CD4-positive, alpha-beta T cell treated with Interferon alpha-2 for 1 hour (primary cell): ENCODE data around the gene PCDHGB5.
"Not testable (repeated sequence)": the region's sequence is repeated elsewhere in the genome, so short reads cannot be mapped to it uniquely, and the experiment has no call there.

Experiments
- DNase-seq, 2 donors: peaks; one replicate each; pipeline ENCODE4 v3.0.0-alpha.2; 2020 to 2022

PCDHGB5 gene

DNA sequence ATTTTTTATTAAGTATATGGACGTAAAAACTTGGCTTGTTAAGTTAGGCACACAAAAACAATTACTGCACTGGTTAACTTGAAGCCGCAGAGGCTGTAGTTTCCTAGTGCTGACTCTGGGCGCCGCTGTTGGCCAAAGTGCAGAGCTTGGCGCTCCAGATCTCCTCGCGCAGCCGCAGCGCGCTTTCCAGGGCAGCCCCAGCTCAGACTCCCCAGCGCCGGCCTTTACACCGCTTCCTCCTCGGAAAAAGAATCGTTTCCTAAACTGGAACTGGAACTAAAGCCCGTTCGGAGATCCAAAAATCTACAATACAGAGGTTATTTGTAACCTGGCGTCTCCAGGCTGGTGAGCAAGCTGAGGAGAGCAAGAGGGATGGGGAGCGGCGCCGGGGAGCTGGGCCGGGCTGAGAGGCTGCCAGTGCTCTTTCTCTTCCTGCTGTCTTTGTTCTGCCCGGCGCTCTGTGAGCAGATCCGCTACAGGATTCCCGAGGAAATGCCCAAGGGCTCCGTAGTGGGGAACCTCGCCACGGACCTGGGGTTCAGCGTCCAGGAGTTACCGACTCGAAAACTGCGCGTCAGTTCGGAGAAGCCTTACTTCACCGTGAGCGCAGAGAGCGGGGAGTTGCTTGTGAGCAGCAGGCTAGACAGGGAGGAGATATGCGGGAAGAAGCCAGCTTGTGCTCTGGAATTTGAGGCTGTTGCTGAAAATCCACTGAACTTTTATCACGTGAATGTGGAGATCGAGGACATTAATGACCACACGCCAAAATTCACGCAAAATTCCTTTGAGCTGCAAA, at the start of gene PCDHGB5:
PCDHGB5 (plus strand) TSS at position 192 of the 796 bp plus-strand sequence; CDS start at position 373, 181 bp downstream.
- peak; percentile 29 to 52 for DNase-seq

DNA sequence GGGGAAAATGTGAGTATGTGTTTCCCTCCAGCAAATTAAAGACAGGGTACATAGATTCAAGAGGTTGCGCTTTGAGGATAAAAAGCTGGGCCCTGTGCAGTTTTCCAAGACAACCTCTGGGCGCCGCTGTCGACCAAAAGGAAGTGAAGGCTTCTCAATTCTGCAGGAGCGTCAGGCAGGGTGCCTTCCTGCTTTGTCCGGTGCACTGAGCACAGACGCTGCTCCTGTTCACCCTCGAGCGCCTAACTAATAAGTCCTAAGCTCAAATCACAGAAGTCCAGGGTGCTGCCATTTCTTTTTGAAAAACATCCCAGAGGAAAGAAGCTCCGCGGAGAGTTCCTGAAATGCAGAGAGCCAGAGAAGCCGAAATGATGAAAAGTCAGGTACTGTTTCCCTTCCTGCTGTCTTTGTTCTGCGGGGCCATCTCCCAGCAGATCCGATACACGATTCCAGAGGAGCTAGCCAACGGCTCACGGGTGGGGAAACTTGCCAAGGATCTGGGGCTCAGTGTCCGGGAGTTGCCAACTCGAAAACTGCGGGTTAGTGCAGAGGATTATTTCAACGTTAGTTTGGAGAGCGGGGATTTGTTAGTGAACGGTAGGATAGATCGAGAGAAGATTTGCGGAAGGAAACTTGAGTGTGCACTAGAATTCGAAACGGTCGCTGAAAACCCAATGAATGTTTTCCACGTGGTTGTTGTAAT, 47.7 kb upstream of the PCDHGB5 start, which contains the start of gene PCDHGB1:
PCDHGB1 (plus strand) TSS at position 183 of the 703 bp plus-strand sequence; CDS start at position 345, 162 bp downstream.
- DNase-seq, result peak; percentile 22 to 49

DNA sequence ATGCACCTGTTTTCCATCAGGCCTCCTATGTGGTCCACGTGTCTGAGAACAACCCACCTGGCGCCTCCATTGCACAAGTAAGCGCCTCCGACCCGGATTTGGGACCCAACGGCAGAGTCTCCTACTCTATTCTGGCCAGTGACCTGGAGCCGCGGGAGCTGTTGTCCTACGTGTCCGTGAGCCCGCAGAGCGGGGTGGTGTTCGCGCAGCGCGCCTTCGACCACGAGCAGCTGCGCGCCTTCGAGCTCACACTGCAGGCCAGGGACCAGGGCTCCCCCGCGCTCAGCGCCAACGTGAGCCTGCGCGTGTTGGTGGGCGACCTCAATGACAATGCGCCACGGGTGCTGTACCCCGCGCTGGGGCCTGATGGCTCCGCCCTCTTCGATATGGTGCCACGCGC, 46.2 kb upstream of the PCDHGB5 start:
- no peak for DNase-seq

DNA sequence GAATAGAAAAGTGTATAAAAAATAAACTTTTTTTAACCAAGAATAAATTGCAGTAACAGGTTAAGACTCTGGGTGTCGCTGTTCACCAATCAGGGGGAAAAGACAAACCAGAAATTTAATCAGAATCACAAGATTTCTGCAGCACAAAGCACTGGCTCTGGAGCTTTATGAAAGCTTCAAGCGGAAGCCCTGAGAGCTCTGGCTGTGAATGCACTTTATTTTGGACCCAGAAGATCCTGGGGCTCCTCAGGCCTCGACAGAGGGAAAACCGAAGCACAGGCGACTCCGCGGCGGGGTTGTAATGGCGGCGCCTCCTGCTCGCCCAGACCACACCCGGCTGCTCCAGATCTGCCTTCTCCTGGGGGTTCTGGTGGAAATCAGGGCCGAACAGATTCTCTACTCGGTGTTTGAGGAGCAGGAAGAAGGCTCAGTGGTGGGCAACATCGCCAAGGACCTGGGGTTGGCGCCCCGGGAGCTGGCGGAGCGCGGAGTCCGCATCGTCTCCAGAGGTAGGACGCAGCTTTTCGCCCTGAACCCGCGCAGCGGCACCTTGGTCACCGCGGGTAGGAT, 42.8 kb upstream of the PCDHGB5 start, which contains the start of gene PCDHGA4:
PCDHGA4 (plus strand) TSS at position 122 of the 570 bp plus-strand sequence; CDS start at position 209, 87 bp downstream.
- DNase-seq, result peak in 1 of 2 donors; percentile 19

DNA sequence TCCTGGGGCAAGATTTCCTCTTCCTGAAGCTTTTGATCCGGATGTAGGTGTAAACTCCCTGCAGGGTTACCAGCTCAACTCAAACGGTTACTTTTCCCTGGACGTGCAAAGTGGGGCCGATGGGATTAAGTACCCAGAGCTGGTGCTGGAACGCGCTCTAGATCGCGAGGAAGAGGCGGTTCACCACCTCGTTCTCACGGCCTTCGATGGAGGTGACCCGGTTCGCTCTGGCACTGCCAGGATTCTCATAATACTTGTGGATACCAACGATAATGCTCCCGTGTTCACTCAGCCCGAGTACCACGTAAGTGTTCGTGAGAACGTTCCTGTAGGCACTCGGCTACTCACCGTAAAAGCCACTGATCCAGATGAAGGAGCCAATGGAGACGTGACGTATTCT, 42.1 kb upstream of the PCDHGB5 start:
- no peak for DNase-seq

DNA sequence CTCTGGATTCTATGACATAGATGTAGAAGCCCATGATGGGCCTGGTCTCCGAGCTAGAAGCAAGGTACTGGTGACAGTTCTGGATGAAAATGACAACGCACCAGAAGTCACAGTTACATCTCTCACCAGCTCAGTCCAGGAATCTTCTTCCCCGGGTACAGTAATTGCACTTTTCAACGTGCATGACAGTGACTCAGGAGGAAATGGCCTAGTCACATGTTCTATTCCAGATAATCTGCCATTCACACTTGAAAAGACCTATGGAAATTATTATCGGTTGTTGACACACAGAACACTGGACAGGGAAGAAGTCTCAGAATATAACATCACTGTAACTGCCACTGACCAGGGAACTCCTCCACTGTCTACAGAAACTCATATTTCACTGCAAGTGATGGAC, 41.6 kb upstream of the PCDHGB5 start:
- no peak for DNase-seq

DNA sequence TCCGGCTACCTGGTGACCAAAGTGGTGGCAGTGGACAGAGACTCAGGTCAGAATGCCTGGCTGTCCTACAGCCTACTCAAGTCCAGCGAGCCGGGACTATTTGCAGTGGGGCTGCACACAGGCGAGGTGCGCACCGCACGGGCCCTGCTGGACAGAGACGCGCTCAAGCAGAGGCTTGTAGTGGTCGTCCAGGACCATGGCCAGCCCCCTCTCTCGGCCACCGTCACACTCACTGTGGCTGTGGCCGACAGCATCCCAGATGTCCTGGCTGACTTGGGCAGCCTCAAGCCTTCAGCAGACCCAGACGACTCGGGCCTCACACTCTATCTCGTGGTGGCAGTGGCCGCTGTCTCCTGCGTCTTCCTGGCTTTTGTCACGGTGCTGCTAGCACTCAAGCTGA, 40.8 kb upstream of the PCDHGB5 start:
- no peak for DNase-seq

DNA sequence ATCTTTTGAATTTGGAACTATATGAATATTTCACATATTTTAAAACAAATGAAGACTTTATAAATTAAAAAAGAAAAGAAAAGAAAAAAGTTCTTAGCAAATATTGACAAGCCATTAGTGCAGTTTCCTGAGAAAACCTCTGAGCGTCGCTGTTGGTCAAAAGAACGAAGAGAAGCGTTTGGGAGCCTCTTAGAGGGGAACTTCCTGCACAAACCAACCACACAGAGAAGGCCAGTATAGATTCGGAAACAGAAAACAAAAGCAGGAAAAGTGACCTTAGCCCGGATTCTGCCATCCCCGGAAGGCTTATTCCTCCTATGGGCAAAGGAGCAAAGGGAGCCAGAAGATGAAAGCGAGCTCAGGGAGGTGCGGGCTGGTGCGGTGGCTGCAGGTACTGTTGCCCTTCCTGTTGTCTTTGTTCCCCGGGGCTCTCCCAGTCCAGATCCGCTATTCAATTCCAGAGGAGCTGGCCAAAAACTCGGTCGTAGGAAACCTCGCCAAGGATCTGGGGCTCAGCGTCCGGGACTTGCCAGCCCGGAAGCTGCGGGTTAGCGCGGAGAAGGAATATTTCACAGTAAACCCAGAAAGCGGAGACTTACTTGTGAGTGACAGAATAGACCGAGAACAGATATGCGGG, 37.8 kb upstream of the PCDHGB5 start, which contains the start of gene PCDHGB2:
PCDHGB2 (plus strand) TSS at position 205 of the 637 bp plus-strand sequence; CDS start at position 347, 142 bp downstream.
- DNase-seq, result peak in 1 of 2 donors; percentile 51

DNA sequence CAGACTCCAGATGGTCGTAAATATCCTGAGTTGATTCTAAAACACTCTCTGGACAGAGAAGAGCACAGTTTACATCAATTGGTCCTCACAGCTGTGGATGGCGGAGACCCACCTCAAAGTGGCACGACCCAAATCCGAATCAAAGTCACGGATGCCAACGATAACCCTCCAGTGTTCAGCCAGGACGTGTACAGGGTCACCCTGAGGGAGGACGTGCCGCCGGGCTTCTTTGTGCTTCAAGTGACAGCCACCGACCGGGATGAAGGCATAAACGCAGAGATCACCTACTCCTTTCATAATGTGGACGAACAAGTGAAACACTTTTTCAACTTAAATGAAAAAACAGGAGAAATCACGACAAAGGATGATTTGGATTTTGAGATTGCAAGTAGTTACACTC, 37.1 kb upstream of the PCDHGB5 start:
- DNase-seq, result no peak

DNA sequence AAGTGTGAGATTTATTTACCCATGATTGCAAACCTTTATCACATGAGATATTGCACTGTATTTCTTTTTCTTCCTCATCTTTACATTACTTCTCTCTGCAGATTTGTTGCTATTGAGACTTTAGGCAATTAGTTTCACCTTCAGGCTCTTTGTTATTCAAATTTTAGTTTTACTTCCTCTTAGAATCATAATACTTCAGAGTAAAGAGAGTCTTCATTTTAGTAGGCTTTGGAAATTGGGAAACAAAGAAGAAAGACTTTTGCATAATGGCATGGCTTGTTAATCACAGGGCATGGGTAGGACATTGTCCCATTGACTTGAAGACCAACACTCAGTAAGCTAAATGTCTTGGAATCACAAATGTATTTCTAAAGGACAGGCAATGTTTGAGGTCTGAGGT, 35.0 kb upstream of the PCDHGB5 start:
- no peak for DNase-seq

DNA sequence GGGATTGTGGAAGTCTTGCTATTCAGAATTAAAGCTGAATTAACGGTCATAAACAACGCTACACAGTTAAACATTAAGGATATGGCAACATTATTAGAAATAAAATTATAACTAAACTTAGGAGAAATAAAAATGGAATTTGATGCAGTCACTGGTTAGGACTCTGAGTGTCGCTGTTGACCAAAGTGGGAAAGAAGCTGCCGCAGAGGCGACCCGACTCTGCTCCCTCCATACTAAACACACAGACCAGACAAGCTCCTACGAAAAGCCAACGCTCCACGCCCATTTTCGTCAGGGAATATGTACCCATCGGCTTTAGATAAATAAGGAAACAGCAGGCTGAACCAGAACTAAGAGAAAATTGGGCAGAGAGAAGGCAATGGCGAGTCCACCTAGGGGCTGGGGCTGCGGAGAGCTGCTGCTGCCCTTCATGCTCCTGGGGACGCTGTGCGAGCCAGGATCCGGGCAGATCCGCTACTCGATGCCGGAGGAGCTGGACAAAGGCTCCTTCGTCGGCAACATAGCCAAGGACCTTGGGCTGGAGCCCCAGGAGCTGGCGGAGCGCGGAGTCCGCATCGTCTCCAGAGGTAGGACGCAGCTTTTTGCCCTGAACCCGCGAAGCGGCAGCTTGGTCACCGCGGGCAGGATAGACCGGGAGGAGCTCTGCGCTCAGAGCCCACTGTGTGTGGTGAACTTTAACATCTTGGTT, 33.6 kb upstream of the PCDHGB5 start, which contains the start of gene PCDHGA5:
PCDHGA5 (plus strand) TSS at position 211 of the 709 bp plus-strand sequence; CDS start at position 380, 169 bp downstream.
- no peak for DNase-seq

DNA sequence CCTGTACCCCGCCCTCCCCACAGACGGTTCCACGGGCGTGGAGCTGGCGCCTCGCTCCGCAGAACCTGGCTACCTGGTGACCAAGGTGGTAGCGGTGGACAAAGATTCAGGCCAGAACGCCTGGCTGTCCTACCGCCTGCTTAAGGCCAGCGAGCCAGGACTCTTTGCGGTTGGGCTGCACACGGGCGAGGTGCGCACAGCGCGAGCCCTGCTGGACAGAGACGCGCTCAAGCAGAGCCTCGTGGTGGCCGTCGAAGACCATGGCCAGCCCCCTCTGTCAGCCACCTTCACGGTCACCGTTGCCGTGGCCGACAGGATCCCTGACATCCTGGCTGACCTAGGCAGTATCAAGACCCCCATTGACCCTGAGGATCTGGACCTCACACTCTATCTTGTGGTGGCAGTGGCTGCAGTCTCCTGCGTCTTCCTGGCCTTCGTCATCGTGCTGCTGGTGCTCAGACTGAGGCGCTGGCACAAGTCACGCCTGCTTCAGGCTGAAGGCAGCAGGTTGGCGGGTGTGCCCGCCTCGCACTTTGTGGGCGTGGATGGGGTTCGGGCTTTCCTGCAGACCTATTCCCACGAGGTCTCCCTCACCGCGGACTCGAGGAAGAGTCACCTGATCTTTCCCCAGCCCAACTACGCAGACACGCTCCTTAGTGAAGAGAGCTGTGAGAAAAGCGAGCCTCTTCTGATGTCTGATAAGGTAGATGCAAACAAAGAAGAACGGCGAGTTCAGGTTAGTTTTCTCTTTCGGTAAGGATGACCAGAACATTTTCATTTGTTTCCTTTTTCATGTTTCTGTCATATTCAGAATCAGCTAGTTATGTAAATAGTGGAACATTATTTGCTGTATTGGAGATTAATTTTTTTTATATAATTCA, 31.5 kb upstream of the PCDHGB5 start:
- no peak for DNase-seq

DNA sequence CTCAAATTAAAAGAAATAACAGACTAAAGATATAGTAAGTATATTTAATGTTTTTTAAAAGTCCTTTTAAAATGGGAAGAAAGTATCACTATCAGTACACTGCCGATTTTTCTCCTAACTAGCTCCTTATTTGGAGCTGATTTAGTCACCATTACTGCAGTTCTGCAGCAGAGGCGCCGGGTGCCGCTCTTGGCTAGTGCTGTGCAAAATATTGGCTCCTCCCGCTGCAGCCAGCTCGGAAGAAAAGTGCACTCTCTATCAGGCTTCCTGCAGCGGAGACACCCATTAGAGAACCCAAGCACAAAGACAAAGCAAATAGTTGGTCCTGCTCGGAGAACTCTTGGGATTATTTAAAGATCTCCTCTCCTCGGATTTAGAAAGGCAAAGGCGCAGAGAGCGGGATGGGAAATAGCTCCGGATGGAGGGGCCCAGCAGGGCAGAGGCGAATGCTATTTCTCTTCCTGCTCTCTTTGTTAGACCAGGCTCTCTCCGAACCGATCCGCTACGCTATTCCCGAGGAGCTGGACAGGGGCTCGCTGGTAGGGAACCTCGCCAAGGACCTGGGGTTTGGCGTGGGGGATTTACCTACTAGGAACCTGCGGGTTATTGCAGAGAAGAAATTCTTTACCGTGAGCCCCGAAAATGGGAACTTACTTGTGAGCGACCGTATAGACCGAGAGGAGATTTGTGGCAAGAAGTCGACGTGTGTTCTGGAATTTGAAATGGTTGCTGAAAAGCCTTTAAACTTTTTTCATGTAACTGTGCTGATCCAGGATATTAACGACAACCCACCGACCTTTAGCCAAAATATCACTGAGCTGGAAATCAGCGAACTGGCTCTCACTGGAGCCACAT, 27.5 kb upstream of the PCDHGB5 start, which contains the start of gene PCDHGB3:
PCDHGB3 (plus strand) TSS at position 249 of the 855 bp plus-strand sequence; CDS start at position 402, 153 bp downstream.
- DNase-seq, result peak in 1 of 2 donors; percentile 54

DNA sequence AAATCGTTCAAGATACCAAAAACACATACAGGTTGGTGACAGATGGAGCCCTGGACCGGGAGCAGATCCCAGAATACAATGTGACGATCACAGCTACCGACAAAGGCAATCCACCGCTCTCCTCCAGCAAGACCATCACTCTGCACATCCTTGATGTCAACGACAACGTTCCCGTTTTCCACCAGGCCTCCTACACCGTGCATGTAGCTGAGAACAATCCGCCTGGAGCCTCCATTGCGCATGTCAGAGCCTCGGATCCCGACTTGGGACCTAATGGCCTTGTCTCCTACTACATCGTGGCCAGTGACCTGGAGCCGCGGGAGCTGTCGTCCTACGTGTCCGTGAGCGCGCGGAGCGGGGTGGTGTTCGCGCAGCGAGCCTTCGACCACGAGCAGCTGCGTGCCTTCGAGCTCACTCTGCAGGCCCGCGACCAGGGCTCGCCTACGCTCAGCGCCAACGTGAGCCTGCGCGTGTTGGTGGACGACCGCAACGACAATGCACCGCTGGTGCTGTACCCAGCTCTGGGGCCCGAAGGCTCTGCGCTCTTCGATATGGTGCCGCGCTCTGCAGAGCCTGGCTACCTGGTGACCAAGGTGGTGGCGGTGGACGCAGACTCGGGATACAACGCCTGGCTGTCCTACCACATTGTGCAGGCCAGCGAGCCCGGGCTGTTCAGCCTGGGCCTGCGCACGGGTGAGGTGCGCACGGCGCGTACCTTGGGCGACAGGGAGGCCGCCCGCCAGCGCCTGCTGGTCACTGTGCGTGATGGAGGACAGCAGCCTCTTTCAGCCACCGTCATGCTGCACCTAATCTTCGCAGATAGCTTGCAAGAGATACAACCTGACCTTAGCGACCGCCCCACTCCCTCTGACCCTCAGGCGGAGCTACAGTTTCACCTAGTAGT, 25.9 kb upstream of the PCDHGB5 start:
- no peak for DNase-seq

DNA sequence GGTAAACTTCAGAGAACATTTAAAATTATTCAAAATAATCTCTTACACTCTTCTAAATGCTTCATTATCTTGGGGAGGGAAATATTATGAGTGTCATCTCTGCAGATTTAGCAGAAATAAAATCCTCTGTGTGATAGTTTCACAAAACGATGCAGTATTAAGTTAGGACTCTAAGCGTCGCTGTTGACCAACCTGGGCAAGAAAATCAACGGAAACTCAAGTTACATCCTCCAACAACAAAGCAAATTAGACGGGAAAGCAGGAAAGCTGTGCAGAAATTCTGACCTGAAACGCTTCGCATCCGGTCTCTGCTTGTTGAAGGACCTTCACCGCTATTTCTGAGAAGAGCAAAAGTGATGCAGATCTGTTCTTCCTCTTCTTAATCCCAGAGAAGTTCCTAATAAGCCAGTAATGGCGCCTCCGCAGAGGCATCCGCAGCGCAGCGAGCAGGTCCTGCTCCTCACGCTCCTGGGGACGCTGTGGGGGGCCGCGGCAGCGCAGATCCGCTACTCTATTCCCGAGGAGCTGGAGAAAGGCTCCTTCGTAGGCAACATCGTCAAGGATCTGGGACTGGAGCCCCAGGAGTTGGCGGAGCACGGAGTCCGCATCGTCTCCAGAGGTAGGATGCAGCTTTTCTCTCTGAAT, 24.0 kb upstream of the PCDHGB5 start, which contains the start of gene PCDHGA6:
PCDHGA6 (plus strand) TSS at position 219 of the 645 bp plus-strand sequence; CDS start at position 412, 193 bp downstream.
- peak in 1 of 2 donors; percentile 21 for DNase-seq

DNA sequence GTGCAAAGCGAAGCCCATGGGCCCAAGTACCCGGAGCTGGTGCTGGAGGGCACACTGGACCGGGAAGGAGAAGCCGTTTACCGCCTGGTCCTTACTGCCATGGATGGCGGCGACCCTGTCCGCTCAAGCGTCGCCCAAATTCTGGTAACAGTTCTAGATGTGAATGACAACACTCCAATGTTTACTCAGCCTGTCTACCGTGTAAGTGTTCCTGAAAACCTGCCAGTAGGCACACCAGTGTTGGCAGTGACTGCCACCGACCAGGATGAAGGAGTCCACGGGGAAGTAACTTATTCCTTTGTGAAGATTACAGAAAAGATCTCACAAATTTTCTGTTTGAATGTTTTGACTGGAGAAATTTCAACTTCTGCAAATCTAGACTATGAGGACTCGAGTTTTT, 23.1 kb upstream of the PCDHGB5 start:
- no peak for DNase-seq

DNA sequence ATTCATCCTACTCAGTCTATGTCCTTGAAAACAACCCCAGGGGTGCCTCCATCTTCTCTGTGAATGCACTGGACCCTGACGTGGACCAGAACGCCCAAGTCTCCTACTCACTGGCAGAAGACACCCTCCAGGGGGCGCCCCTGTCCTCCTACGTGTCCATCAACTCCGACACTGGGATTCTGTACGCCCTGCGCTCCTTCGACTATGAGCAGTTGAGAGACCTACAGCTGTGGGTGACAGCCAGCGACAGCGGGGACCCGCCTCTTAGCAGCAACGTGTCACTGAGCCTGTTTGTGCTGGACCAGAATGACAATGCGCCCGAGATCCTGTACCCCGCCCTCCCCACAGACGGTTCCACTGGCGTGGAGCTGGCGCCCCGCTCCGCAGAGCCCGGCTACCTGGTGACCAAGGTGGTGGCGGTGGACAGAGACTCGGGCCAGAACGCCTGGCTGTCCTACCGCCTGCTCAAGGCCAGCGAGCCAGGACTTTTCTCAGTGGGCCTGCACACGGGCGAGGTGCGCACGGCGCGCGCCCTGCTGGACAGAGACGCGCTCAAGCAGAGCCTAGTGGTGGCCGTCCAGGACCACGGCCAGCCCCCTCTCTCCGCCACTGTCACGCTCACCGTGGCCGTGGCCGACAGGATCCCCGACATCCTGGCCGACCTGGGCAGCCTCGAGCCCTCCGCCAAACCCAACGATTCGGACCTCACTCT, 22.1 kb upstream of the PCDHGB5 start:
- not testable (repeated sequence) for DNase-seq
